Caco-2 (cell line): Measurements from ENCODE around the gene RBM39. TPM values are rescaled to one million over a fixed set of nuclear protein-coding genes. Genes with fewer than 3 reads are reported as not detected.
"Not testable (repeated sequence)": the region's sequence is repeated elsewhere in the genome, so short reads cannot be mapped to it uniquely, and the experiment has no call there.

ENCODE experiments used
- BruUV-seq: library from RNA; stranded (reverse); fragments of 400-500 nt; replicated peaks from 2 replicates; lab custom pipeline; 2021; lab: Mats Ljungman, UMichigan
- CTCF ChIA-PET: fragments of 300-600 bp; sonication (Branson Sonifier 250); formaldehyde crosslinking; loops from one replicate; lab custom pipeline; 2022; ENCODE audit warnings: antibody characterized with exemption; lab: Charles Lee
- POLR2A ChIA-PET: fragments of 300-600 bp; sonication (Branson Sonifier 250); formaldehyde crosslinking; loops from one replicate; lab custom pipeline; 2022; ENCODE audit warnings: antibody characterized with exemption; lab: Charles Lee
- DNase-seq, 2 experiments: peaks; one replicate each; pipeline versions ENCODE4 v3.0.0 to v3.0.0-alpha.2; 2020 to 2022
- H3K27me3 ChIP-seq: replicated peaks from 2 replicates; pipeline ENCODE4 v1.6.0; 2011; ENCODE audit warnings: low read length; ENCODE audit not compliant: control insufficient read depth, insufficient read depth
- H3K36me3 ChIP-seq: 2 replicates; pipeline ENCODE4 v1.5.1; 2011; ENCODE audit warnings: low read length; ENCODE audit not compliant: control insufficient read depth, insufficient read depth
- H3K4me1 ChIP-seq: fragments of 250-450 bp; sonication (Bioruptor Pico); 2 replicates; pipeline ENCODE4 v1.5.1; 2020; ENCODE audit warnings: mild to moderate bottlenecking
- H3K4me3 ChIP-seq: 2 replicates; pipeline ENCODE4 v1.5.1; 2011; ENCODE audit warnings: low read depth, mild to moderate bottlenecking, control low read depth, low read length
- H3K9me3 ChIP-seq: fragments of 250-450 bp; sonication (Bioruptor Pico); 2 replicates; pipeline ENCODE4 v1.5.1; 2020; ENCODE audit warnings: mild to moderate bottlenecking, moderate library complexity
- H3K27ac Mint-ChIP-seq: one replicate; pipeline ENCODE4 v1.8.0; 2022; ENCODE audit warnings: mixed read lengths; ENCODE audit not compliant: unreplicated experiment
- H3K27me3 Mint-ChIP-seq: one replicate; pipeline ENCODE4 v1.8.0; 2022; ENCODE audit warnings: mixed read lengths; ENCODE audit not compliant: insufficient read depth, unreplicated experiment
- H3K36me3 Mint-ChIP-seq: one replicate; pipeline ENCODE4 v1.8.0; 2022; ENCODE audit warnings: mild to moderate bottlenecking, mixed read lengths; ENCODE audit not compliant: insufficient read depth, unreplicated experiment
- H3K4me1 Mint-ChIP-seq: one replicate; pipeline ENCODE4 v1.8.0; 2022; ENCODE audit warnings: low read depth, mixed read lengths; ENCODE audit not compliant: unreplicated experiment
- H3K4me3 Mint-ChIP-seq: one replicate; pipeline ENCODE4 v1.8.0; 2022; ENCODE audit warnings: mild to moderate bottlenecking, moderate library complexity, mixed read lengths; ENCODE audit not compliant: unreplicated experiment
- H3K9me3 Mint-ChIP-seq: one replicate; pipeline ENCODE4 v1.8.0; 2022; ENCODE audit warnings: mixed read lengths; ENCODE audit not compliant: unreplicated experiment
- intact Hi-C: fragments of 100-400 bp; cut with micrococcal nuclease; formaldehyde crosslinking; loops from one replicate; pipeline ENCODE4 v1.10.0; 2022; ENCODE audit not compliant: unreplicated experiment
- total RNA-seq: library from RNA; stranded (reverse); gene quantifications from 2 replicates; pipeline ENCODE4 v1.2.3, GENCODE V29; 2022
- TF ChIP-seq, protein P1 (sequence below), 2 experiments: fragments of 200-600 bp in 1 of 2; IDR thresholded peaks; 1 replicate in 1 of 2; 2 replicates in 1 of 2; pipeline versions ENCODE4 v1.5.1 to v1.8.0; 2011 to 2022; ENCODE audit warnings: antibody characterized with exemption in 1 of 2, control low read depth in 1 of 2, inconsistent platforms in 1 of 2, low read depth in 1 of 2, low read length in 1 of 2, mild to moderate bottlenecking in 1 of 2, moderate library complexity in 1 of 2; ENCODE audit not compliant: insufficient read depth in 1 of 2, severe bottlenecking in 1 of 2, unreplicated experiment in 1 of 2

Gene RBM39
- total RNA-seq, 1 experiment from 2014 or later, result 750 TPM

DNA sequence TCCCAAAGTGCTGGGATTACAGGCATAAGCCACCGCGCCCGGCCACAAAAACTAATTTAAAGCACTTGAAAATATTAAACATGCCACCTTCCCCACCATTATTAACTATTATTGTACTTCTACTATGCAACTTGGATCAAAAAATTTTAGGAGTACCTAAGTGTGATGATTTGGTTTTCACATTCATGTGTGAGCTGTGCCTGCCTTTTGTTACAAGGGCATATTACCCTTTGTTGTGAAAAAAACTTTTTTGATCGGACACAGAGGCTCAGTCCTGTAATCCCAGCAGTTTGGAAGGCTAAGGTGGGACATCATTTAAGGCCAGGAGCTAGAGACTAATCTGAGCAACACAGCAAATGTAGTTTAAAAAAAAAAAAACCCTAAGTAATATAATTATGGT is 25.7 kb downstream of the RBM39 start:
- no peak for DNase-seq
- peaks cover 33% of the 10 kb centered on the region for H3K36me3 ChIP-seq
- H3K27ac Mint-ChIP-seq, result no peak overlapping the region
- H3K4me3 ChIP-seq, result no peak overlapping the region
- no peaks in the 10 kb centered on the region for H3K27me3 Mint-ChIP-seq
- POLR2A ChIA-PET, result interaction anchor here (1.0 to 2.8 kb wide), 3 partner anchors 14 to 26 kb away, joined by 3 to 11 read pairs (median 5); partner anchors contain the start of gene RBM39
- no TSS peak for BruUV-seq
- no peaks in the 10 kb centered on the region for H3K4me1 ChIP-seq
- CTCF ChIA-PET, result no interaction called here
- H3K27me3 ChIP-seq, result no peaks in the 10 kb centered on the region
- no peaks in the 10 kb centered on the region for H3K4me1 Mint-ChIP-seq
- intact Hi-C loops, result loop anchor here (5.0 kb wide), 1 partner anchor 166 kb away; no protein-coding TSS in a partner anchor
- H3K4me3 Mint-ChIP-seq, result no peak overlapping the region
- H3K9me3 Mint-ChIP-seq, result no peaks in the 10 kb centered on the region
- no peaks in the 10 kb centered on the region for H3K9me3 ChIP-seq
- TF ChIP-seq, protein P1, sequence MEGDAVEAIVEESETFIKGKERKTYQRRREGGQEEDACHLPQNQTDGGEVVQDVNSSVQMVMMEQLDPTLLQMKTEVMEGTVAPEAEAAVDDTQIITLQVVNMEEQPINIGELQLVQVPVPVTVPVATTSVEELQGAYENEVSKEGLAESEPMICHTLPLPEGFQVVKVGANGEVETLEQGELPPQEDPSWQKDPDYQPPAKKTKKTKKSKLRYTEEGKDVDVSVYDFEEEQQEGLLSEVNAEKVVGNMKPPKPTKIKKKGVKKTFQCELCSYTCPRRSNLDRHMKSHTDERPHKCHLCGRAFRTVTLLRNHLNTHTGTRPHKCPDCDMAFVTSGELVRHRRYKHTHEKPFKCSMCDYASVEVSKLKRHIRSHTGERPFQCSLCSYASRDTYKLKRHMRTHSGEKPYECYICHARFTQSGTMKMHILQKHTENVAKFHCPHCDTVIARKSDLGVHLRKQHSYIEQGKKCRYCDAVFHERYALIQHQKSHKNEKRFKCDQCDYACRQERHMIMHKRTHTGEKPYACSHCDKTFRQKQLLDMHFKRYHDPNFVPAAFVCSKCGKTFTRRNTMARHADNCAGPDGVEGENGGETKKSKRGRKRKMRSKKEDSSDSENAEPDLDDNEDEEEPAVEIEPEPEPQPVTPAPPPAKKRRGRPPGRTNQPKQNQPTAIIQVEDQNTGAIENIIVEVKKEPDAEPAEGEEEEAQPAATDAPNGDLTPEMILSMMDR (IDR thresholded peaks at IDR 0.05; ENCODE audit: insufficient read depth in 1 of 2, low read depth in 1 of 2, low read length in 1 of 2, severe bottlenecking in 1 of 2, unreplicated experiment in 1 of 2), result no peak
- H3K36me3 Mint-ChIP-seq, result peaks cover 100% of the 10 kb centered on the region

DNA sequence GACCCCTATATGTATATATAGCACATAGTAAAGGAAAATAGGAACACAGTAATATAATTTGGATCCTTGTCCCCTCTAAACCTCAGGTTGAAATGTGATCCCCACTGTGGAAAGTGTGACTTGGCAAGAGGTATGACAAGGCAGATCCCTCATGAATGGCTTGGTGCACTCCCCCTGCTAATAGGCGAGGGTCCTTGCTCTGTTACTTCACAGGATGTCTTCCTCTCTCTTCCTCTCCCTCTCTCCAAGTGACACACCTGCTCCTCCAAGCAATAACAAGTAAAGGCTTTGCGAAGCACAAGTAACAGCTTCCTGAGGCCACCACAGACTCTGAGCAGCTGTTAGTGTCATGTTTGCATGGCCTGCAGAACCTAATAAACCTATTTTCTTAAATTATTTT is 26.4 kb downstream of the RBM39 start:
- Histone ChIP-seq H3K36me3 (peaks cover 30% of the 10 kb centered on the region), H3K27me3 (no peaks in the 10 kb centered on the region), H3K4me1 (no peaks in the 10 kb centered on the region), H3K4me3 (no peak overlapping the region), H3K9me3 (no peaks in the 10 kb centered on the region)
- peaks cover 6% of the 10 kb centered on the region for H3K4me1 Mint-ChIP-seq
- POLR2A ChIA-PET, result interaction anchor here (1.0 to 2.8 kb wide), 2 partner anchors 15 to 27 kb away, joined by 5 to 11 read pairs; partner anchors contain the start of gene RBM39
- no peak for DNase-seq
- H3K9me3 Mint-ChIP-seq, result no peaks in the 10 kb centered on the region
- H3K36me3 Mint-ChIP-seq, result peaks cover 100% of the 10 kb centered on the region
- CTCF ChIA-PET, result no interaction called here
- H3K27me3 Mint-ChIP-seq, result no peaks in the 10 kb centered on the region
- no TSS peak for BruUV-seq
- peak overlapping the region; percentile 78 for H3K27ac Mint-ChIP-seq
- H3K4me3 Mint-ChIP-seq, result no peak overlapping the region
- intact Hi-C loops, result loop anchor here (5.0 kb wide), 1 partner anchor 167 kb away; no protein-coding TSS in a partner anchor
- TF ChIP-seq, protein P1 (IDR thresholded peaks at IDR 0.05; ENCODE audit: insufficient read depth in 1 of 2, low read depth in 1 of 2, low read length in 1 of 2, severe bottlenecking in 1 of 2, unreplicated experiment in 1 of 2), result no peak

DNA sequence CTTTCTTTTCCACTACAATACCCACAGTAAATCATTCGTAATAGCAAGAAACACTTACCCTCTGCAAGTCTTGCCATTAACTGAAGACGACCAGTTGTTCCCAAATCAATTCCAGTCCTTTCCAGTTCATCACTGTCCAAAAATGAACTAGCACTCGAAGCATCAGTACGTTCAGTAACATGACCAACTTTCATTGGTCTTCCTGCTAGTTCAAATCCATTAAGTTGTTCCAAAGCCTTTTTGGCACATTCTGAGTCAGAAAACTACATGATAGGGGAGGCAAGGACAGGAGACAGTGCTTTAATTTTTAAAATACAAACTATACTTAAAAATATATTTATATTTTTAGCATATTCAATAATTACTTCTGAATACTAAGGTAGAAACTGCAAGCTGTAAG is 27.9 kb downstream of the RBM39 start:
- Mint-ChIP-seq H3K36me3 (peaks cover 100% of the 10 kb centered on the region), H3K9me3 (no peaks in the 10 kb centered on the region), H3K4me1 (peaks cover 8% of the 10 kb centered on the region), H3K4me3 (no peak overlapping the region), H3K27ac (no peak overlapping the region), H3K27me3 (no peaks in the 10 kb centered on the region)
- POLR2A ChIA-PET, result interaction anchor here (1.1 to 2.8 kb wide), 2 partner anchors 17 to 28 kb away, joined by 3 to 11 read pairs; partner anchors contain the start of gene RBM39
- CTCF ChIA-PET, result no interaction called here
- TF ChIP-seq, protein P1 (IDR thresholded peaks at IDR 0.05; ENCODE audit: insufficient read depth in 1 of 2, low read depth in 1 of 2, low read length in 1 of 2, severe bottlenecking in 1 of 2, unreplicated experiment in 1 of 2), result no peak
- no TSS peak for BruUV-seq
- Histone ChIP-seq H3K36me3 (peaks cover 20% of the 10 kb centered on the region), H3K9me3 (no peaks in the 10 kb centered on the region), H3K27me3 (no peaks in the 10 kb centered on the region), H3K4me1 (no peaks in the 10 kb centered on the region), H3K4me3 (no peak overlapping the region)
- DNase-seq, result no peak
- intact Hi-C loops, result no loop called here

DNA sequence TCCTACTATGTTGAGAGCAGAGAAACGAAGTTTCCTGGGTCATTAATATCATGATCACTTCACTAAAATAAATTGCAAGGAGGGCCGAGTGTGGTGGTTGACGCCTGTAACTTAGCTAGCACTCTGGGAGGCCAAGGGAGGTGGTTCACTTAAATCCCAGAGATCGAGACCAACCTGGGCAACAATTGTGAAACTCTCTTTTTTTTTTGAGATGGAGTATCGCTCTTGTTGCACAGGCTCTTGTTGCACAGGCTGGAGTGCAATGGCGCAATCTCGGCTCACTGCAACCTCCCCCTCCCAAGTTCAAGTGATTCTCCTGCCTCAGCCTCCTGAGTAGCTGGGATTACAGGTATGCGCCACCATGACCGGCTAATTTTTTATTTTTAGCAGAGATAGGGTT is 28.9 kb downstream of the RBM39 start:
- not testable (repeated sequence) for H3K27ac Mint-ChIP-seq, H3K4me1 Mint-ChIP-seq, BruUV-seq

More for the DNA sequence above, 28.9 kb downstream of the RBM39 start:
- H3K27me3 ChIP-seq, intact Hi-C loops, H3K4me3 Mint-ChIP-seq, H3K27me3 Mint-ChIP-seq, DNase-seq, H3K4me3 ChIP-seq, H3K4me1 ChIP-seq, H3K9me3 ChIP-seq, H3K9me3 Mint-ChIP-seq: not testable (repeated sequence)
- H3K36me3 ChIP-seq, result peaks cover 12% of the 10 kb centered on the region
- CTCF ChIA-PET, result interaction anchor here (0.7 kb wide), 1 partner anchor 240 kb away, joined by 3 read pairs; no protein-coding TSS in a partner anchor
- POLR2A ChIA-PET, result interaction anchor here (0.8 kb wide), 1 partner anchor 29 kb away, joined by 6 read pairs; the partner anchor contains the start of gene RBM39
- peaks cover 100% of the 10 kb centered on the region for H3K36me3 Mint-ChIP-seq
